GM18520 (cell line): ENCODE data around the gene SLC29A1.

Experiments
- ATAC-seq: cut with Tn5 transposase; IDR thresholded peaks from one replicate; pipeline ENCODE4 v1.9.1; 2021; ENCODE audit not compliant: unreplicated experiment

The SLC29A1 gene

GRCh38 chr6:44277763-44278162, 54.4 kb downstream of the SLC29A1 start:
- ATAC-seq, result no peak

GRCh38 chr6:44278315-44278714, 54.9 kb downstream of the SLC29A1 start:
- no peak for ATAC-seq

DNA sequence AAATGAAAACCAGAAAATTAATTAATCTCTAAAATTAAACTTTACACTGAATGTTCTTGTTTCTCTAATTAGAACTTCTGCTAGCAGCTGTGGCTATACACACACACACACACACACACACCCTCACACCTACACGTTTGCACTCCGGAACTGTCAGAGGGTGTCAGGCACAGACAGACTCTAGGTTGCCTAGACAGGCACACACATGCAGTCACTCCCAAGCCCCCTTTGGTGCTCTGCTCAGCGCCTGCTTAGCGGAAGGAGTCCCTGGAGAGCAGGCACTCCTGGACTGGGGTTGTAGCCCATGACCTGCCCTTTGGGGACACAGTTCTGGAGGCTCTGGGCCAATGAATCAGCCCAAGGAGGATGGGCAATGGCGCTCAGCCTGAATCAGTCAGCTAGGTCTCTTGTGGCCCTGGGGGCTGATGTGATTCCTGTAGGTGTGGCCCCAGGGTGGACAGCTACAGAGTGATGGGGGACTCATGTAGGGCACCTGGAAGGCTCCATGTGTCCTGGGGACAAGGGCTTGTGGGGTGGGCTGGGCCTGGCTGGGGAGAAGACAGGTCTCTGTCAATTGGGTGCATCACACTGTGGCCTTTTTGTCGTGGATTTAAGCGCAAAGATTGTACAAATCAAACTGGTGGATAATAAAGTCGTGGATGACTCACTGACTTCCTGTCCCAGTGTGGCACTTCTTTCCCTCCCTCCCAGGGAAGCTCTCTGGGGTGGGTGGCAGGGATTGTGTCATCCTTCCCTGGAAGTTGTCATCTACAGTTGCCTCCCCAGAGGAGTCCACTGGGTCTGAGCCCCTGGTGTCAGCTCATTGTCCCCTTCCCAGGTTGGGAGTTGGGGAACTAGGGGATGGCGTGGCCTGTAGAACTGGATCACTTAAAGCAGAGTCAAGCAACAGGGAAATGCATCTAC, 55.6 kb downstream of the SLC29A1 start:
- ATAC-seq, result no peak
